Transverse colon (tissue), 3 donors: Measurements from ENCODE around the gene DONSON.

ENCODE experiments used
- POLR2A ChIP-seq: fragments of 450-650 bp; IDR thresholded peaks from one replicate; pipeline ENCODE4 v1.6.1; 2016; ENCODE audit warnings: antibody characterized with exemption, mild to moderate bottlenecking, moderate library complexity
- TF ChIP-seq, protein P1 (sequence below), 5 experiments: fragments of 200-600 bp in 3 of 5; fragments of 450-650 bp in 2 of 5; sonication (generic) in 3 of 5; IDR thresholded peaks; 1 replicate in 2 of 5; 2 replicates in 3 of 5; pipeline ENCODE4 v1.5.1; 2016 to 2017; ENCODE audit warnings: antibody characterized with exemption in 5 of 5, inconsistent platforms in 3 of 5, mild to moderate bottlenecking in 2 of 5, moderate library complexity in 1 of 5

- TF ChIP-seq POLR2A = no peak
- TF ChIP-seq, protein P1, sequence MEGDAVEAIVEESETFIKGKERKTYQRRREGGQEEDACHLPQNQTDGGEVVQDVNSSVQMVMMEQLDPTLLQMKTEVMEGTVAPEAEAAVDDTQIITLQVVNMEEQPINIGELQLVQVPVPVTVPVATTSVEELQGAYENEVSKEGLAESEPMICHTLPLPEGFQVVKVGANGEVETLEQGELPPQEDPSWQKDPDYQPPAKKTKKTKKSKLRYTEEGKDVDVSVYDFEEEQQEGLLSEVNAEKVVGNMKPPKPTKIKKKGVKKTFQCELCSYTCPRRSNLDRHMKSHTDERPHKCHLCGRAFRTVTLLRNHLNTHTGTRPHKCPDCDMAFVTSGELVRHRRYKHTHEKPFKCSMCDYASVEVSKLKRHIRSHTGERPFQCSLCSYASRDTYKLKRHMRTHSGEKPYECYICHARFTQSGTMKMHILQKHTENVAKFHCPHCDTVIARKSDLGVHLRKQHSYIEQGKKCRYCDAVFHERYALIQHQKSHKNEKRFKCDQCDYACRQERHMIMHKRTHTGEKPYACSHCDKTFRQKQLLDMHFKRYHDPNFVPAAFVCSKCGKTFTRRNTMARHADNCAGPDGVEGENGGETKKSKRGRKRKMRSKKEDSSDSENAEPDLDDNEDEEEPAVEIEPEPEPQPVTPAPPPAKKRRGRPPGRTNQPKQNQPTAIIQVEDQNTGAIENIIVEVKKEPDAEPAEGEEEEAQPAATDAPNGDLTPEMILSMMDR (IDR thresholded peaks at IDR 0.05) = peak in 1 of 5 experiments; percentile 13
Measured at GRCh38 chr21:33541756-33542639, 46.5 kb downstream of the DONSON start, which contains the start of gene GART.
